Measurements from ENCODE around the gene SCYL1. TPM values are rescaled to one million over a fixed set of nuclear protein-coding genes. Genes with fewer than 3 reads are reported as not detected.

SCYL1 gene
- total RNA-seq, 1 donor from 2014 or later: 81.2 TPM

DNA sequence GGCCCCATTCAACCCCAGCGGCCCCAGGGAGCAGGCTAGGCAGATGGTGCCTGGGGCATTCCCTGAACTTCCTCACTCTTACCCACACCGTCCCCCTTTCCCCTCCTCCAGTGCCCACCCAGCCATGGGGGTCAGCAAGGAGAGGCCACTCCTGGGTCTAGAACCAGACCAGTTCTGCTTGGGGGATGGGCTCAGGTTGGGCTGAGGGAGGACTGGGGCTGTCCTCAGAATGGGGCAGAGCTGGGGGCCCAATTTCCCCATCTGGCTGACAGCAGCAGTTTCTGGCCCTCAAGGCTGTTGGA lies 12.4 kb downstream of the SCYL1 start:
- TF ChIP-seq, protein P1, sequence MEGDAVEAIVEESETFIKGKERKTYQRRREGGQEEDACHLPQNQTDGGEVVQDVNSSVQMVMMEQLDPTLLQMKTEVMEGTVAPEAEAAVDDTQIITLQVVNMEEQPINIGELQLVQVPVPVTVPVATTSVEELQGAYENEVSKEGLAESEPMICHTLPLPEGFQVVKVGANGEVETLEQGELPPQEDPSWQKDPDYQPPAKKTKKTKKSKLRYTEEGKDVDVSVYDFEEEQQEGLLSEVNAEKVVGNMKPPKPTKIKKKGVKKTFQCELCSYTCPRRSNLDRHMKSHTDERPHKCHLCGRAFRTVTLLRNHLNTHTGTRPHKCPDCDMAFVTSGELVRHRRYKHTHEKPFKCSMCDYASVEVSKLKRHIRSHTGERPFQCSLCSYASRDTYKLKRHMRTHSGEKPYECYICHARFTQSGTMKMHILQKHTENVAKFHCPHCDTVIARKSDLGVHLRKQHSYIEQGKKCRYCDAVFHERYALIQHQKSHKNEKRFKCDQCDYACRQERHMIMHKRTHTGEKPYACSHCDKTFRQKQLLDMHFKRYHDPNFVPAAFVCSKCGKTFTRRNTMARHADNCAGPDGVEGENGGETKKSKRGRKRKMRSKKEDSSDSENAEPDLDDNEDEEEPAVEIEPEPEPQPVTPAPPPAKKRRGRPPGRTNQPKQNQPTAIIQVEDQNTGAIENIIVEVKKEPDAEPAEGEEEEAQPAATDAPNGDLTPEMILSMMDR (conservative IDR thresholded peaks at IDR 0.05; ENCODE audit: low read depth, low read length): no peak
- DNase-seq (ENCODE audit: low read depth): no peak
- H3K4me3 ChIP-seq (ENCODE audit: low read depth, low read length): no peak overlapping the region

DNA sequence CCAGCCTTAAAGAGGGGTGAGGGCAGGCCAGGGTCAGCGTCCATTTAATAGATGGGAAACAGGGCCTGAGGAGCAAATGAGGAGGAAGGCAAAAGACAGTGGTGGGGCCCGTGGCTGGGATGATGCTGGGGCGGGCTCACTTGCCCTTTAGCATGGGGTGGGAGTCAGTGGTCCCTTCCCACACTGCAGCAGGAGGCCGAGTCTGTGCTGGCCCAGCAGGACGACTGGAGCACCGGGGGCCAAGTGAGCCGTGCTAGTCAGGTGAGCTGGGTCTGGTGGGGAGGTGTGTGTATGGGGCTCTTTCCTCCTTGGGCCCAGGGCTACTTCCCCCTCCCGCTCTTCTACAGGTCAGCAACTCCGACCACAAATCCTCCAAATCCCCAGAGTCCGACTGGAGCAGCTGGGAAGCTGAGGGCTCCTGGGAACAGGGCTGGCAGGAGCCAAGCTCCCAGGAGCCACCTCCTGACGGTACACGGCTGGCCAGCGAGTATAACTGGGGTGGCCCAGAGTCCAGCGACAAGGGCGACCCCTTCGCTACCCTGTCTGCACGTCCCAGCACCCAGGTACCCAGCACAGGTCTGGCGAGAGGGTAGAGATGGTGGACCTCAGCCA lies 12.8 kb downstream of the SCYL1 start:
- DNase-seq (ENCODE audit: low read depth): no peak
- TF ChIP-seq, protein P1 (conservative IDR thresholded peaks at IDR 0.05; ENCODE audit: low read depth, low read length): no peak
- H3K4me3 ChIP-seq (ENCODE audit: low read depth, low read length): no peak overlapping the region

DNA sequence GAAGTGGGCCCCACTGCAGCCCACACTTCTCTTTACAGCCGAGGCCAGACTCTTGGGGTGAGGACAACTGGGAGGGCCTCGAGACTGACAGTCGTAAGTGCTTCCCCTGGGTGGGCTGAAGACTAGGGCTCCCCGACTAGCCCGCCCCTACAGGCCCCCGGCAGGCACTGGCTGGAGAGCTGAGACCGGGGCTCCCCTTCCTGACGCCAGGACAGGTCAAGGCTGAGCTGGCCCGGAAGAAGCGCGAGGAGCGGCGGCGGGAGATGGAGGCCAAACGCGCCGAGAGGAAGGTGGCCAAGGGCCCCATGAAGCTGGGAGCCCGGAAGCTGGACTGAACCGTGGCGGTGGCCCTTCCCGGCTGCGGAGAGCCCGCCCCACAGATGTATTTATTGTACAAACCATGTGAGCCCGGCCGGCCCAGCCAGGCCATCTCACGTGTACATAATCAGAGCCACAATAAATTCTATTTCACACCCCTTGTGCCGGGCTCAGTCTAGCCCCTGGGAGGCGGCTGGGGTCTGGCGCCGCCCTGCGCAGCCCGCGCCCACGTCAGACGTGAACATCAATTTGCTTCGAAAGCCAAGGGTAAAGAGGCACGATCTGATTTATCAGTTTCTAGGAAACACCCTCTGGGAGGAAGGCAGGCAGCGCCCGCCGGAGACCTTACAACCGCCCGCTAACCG lies 13.5 kb downstream of the SCYL1 start:
- no peak for DNase-seq (ENCODE audit: low read depth)
- H3K4me3 ChIP-seq (ENCODE audit: low read depth, low read length): no peak overlapping the region
- TF ChIP-seq, protein P1 (conservative IDR thresholded peaks at IDR 0.05; ENCODE audit: low read depth, low read length): no peak

DNA sequence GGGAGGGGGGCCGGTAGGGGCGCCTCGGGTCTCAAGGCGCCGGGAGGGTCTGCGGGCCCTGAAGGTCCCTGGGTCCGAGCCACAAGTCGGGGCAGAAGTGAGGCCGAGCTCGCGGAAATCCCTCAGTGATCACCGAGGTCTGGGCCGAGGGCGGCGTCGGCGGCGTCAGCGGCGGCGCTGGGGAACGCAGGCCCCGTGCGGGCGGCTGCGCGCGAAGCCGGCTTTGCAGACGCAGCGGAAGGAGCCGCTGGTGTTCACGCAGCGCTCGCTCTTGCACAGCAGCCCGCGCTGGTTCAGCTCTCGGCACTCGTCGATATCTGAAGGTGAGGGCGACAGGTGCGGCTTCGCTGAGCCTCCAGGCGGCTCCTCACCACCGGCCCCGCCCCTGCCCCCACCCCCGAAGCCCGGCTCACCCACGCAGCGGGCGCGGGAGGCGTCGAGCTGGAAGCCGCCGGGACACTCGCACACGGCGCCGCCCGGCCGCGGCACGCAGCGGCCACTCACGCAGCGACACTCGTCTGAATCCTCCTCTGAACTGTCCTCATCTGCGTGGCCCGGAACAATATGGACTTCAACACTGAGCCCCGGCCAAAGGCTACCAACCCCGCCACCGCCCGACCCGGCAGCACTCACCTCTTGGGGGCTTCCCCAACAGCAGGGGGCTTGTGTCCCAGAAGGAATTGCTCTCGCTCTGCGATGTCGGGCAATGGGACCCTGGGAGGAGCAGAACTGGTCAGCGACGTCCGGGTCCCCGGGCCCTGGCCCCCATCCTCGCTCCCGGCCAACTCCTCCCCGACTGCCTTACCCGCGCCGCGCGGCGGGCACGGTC lies 14.2 kb downstream of the SCYL1 start:
- no peak for DNase-seq (ENCODE audit: low read depth)
- TF ChIP-seq, protein P1 (conservative IDR thresholded peaks at IDR 0.05; ENCODE audit: low read depth, low read length): no peak
- peak overlapping the region; percentile 59 for H3K4me3 ChIP-seq (ENCODE audit: low read depth, low read length)

DNA sequence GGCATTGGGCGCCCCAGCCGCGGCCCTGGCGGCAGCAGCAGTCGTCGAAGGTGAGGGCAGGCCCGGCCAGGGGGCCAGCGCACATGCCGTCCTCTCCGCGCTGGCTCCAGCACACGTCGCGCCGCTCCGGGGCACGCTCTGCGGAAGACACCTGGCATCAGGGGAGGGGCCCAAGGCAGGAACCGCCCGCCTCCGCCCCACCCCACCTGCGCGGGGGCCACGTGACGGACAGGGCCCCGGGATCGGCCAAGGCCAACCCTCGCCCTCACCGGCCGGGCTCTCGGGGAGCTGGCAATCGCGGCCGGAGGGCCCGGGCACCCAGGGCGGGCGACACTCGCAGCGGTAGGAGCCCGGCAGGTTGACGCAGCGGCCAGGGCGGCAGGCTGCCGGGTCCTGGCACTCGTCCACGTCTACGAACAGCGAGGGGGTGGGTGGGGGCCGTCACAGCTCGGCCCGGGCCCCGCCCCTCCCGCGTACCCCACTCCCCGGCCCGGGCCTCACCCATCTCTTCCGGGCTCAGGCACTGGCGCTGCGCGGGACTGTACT lies 14.9 kb downstream of the SCYL1 start:
- peak overlapping the region; percentile 59 for H3K4me3 ChIP-seq (ENCODE audit: low read depth, low read length)
- DNase-seq (ENCODE audit: low read depth): no peak
- TF ChIP-seq, protein P1 (conservative IDR thresholded peaks at IDR 0.05; ENCODE audit: low read depth, low read length): no peak

DNA sequence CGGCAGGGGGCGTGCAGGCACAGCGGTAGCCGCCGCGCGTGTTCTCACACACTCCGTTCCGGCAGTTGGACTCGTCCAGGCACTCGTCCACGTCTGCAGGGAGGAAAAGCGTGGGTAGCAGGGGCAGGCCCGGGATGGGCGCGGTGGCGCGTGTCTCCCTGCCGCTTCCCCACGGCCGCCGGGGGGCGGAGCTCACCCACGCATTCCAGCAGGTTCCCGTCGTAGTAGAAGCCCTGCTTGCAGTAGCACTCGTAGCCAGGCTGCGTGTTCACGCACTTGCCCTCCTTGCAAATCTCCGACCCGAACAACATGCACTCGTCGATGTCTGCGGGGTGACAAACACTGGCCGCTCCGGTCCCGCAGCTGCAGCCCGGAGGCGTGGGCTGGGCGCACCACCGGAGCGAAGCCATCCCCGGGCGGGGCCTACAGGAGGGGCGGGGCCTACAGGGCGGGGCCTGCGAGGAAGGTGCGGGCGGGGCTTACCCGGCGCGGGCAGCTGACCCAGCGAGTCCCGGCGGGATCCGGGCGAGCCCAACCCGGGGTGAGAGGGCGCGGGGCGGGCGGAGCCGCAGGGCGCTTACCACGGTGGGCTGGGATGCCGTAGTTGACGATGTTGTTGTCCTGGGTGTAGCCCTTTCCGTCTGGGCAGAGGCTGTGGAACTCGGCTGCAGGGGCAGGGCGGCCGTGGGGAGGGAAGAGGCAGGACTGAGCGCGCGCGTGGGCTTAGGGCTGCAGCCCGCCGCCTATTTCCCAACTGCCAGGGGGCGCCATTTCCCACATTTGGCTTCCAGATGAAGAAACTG lies 15.6 kb downstream of the SCYL1 start:
- DNase-seq (ENCODE audit: low read depth): no peak
- peak overlapping the region; percentile 59 for H3K4me3 ChIP-seq (ENCODE audit: low read depth, low read length)
- TF ChIP-seq, protein P1 (conservative IDR thresholded peaks at IDR 0.05; ENCODE audit: low read depth, low read length): peak; percentile 79
